H9 (cell line): ENCODE results near the gene FRMD4B. TPM values are rescaled to one million over a fixed set of nuclear protein-coding genes. Genes with fewer than 3 reads are reported as not detected.

Experiments
- DNase-seq: peaks from one replicate; pipeline ENCODE4 v3.0.0-alpha.2; 2017
- H2AFZ ChIP-seq: one replicate; pipeline ENCODE4 v1.6.1; 2013; ENCODE audit warnings: mild to moderate bottlenecking, low read length, control low read depth, moderate library complexity
- H2AK5ac ChIP-seq: 2 replicates; pipeline ENCODE4 v1.6.1; 2013; ENCODE audit warnings: low read length, control low read depth, mixed read lengths; ENCODE audit not compliant: insufficient read length
- H2BK120ac ChIP-seq: one replicate; pipeline ENCODE4 v1.6.1; 2013; ENCODE audit warnings: low read depth, mild to moderate bottlenecking, low read length, control low read depth, inconsistent platforms; ENCODE audit not compliant: poor library complexity, severe bottlenecking
- H2BK12ac ChIP-seq: 2 replicates; pipeline ENCODE4 v1.6.1; 2013; ENCODE audit warnings: low read length, control low read depth, mixed read lengths, low read depth; ENCODE audit not compliant: insufficient read length
- H2BK15ac ChIP-seq: 2 replicates; pipeline ENCODE4 v1.6.1; 2013; ENCODE audit warnings: low read depth, low read length, control low read depth
- H2BK20ac ChIP-seq: one replicate; pipeline ENCODE4 v1.6.1; 2013; ENCODE audit warnings: low read depth, mild to moderate bottlenecking, low read length, control low read depth, inconsistent platforms; ENCODE audit not compliant: poor library complexity, severe bottlenecking
- H2BK5ac ChIP-seq: 2 replicates; pipeline ENCODE4 v1.6.1; 2013; ENCODE audit warnings: low read length, control low read depth, mixed read lengths; ENCODE audit not compliant: insufficient read length
- H3K14ac ChIP-seq: 2 replicates; pipeline ENCODE4 v1.6.1; 2013; ENCODE audit warnings: low read length, control low read depth; ENCODE audit not compliant: insufficient read depth
- H3K18ac ChIP-seq: 2 replicates; pipeline ENCODE4 v1.6.1; 2013; ENCODE audit warnings: low read depth, mild to moderate bottlenecking, mixed read lengths, low read length, control low read depth; ENCODE audit not compliant: insufficient read length
- H3K23ac ChIP-seq: 2 replicates; pipeline ENCODE4 v1.6.1; 2013; ENCODE audit warnings: low read length, control low read depth, mixed read lengths, low read depth; ENCODE audit not compliant: insufficient read length
- H3K23me2 ChIP-seq: 2 replicates; pipeline ENCODE4 v1.6.1; 2013; ENCODE audit warnings: low read depth, mild to moderate bottlenecking, mixed read lengths, low read length, control low read depth; ENCODE audit not compliant: insufficient read length, poor library complexity, severe bottlenecking
- H3K27ac ChIP-seq: 2 replicates; pipeline ENCODE4 v1.5.1; 2013; ENCODE audit warnings: low read length, control low read depth, mixed read lengths, low read depth; ENCODE audit not compliant: insufficient read length
- H3K27me3 ChIP-seq: 2 replicates; pipeline ENCODE4 v1.6.1; 2013; ENCODE audit warnings: low read length, control low read depth, inconsistent platforms; ENCODE audit not compliant: insufficient read depth
- H3K4ac ChIP-seq: 2 replicates; pipeline ENCODE4 v1.6.1; 2013; ENCODE audit warnings: low read depth, mild to moderate bottlenecking, control low read depth, inconsistent platforms, low read length, moderate library complexity
- H3K4me1 ChIP-seq: 2 replicates; pipeline ENCODE4 v1.6.1; 2013; ENCODE audit warnings: low read length, control low read depth, inconsistent platforms; ENCODE audit not compliant: insufficient read depth
- H3K4me2 ChIP-seq: 2 replicates; pipeline ENCODE4 v1.6.1; 2013; ENCODE audit warnings: low read length, control low read depth, mixed read lengths; ENCODE audit not compliant: insufficient read length, insufficient read depth
- H3K56ac ChIP-seq: 2 replicates; pipeline ENCODE4 v1.6.1; 2013; ENCODE audit warnings: low read depth, mild to moderate bottlenecking, mixed read lengths, low read length, control low read depth; ENCODE audit not compliant: insufficient read length
- H3K79me1 ChIP-seq: 2 replicates; pipeline ENCODE4 v1.6.1; 2013; ENCODE audit warnings: low read depth, mild to moderate bottlenecking, moderate library complexity, low read length, control low read depth, inconsistent platforms; ENCODE audit not compliant: insufficient read depth, poor library complexity, severe bottlenecking
- H3K79me2 ChIP-seq: 2 replicates; pipeline ENCODE4 v1.6.1; 2013; ENCODE audit warnings: low read length, control low read depth, inconsistent platforms; ENCODE audit not compliant: insufficient read depth
- H3K9ac ChIP-seq: 2 replicates; pipeline ENCODE4 v1.6.1; 2013; ENCODE audit warnings: low read length, control low read depth, mixed read lengths; ENCODE audit not compliant: insufficient read length; ENCODE audit errors: extremely low read depth
- H3K9me3 ChIP-seq: one replicate; pipeline ENCODE4 v1.6.1; 2013; ENCODE audit warnings: low read depth, low read length, inconsistent platforms; ENCODE audit not compliant: control insufficient read depth
- H3T11ph ChIP-seq: one replicate; pipeline ENCODE4 v1.6.1; 2013; ENCODE audit warnings: mild to moderate bottlenecking, low read length, control low read depth, inconsistent platforms
- H4K20me1 ChIP-seq: one replicate; pipeline ENCODE4 v1.6.1; 2013; ENCODE audit not compliant: control insufficient read depth, insufficient read length, insufficient read depth
- H4K5ac ChIP-seq: 2 replicates; pipeline ENCODE4 v1.6.1; 2013; ENCODE audit warnings: low read depth, mild to moderate bottlenecking, mixed read lengths, low read length, control low read depth; ENCODE audit not compliant: insufficient read length
- H4K8ac ChIP-seq: replicated peaks from 2 replicates; pipeline ENCODE4 v1.6.1; 2013; ENCODE audit warnings: low read length, control low read depth, mixed read lengths, low read depth; ENCODE audit not compliant: insufficient read length
- H4K91ac ChIP-seq: 2 replicates; pipeline ENCODE4 v1.6.1; 2013; ENCODE audit warnings: low read depth, mild to moderate bottlenecking, moderate library complexity, mixed read lengths, low read length, control low read depth; ENCODE audit not compliant: insufficient read length
- H3K27ac Mint-ChIP-seq, 3 experiments: 2 replicates in 2 of 3; 3 replicates in 1 of 3; pipeline ENCODE4 v1.8.0; 2020 to 2021; ENCODE audit warnings: mixed read lengths in 3 of 3, mild to moderate bottlenecking in 1 of 3, moderate library complexity in 1 of 3
- H3K27me3 Mint-ChIP-seq: 2 replicates; pipeline ENCODE4 v1.8.0; 2021; ENCODE audit warnings: low read depth, mild to moderate bottlenecking, moderate library complexity, mixed read lengths
- H3K36me3 Mint-ChIP-seq, 3 experiments: 2 replicates in 2 of 3; 3 replicates in 1 of 3; pipeline ENCODE4 v1.8.0; 2020 to 2021; ENCODE audit warnings: low read depth in 3 of 3, mixed read lengths in 3 of 3; ENCODE audit not compliant: insufficient read depth in 1 of 3
- H3K4me1 Mint-ChIP-seq, 2 experiments: 2 replicates each; pipeline ENCODE4 v1.8.0; 2020; ENCODE audit warnings: mixed read lengths in 2 of 2
- H3K4me3 Mint-ChIP-seq, 2 experiments: 2 replicates in 1 of 2; 3 replicates in 1 of 2; pipeline ENCODE4 v1.8.0; 2020 to 2021; ENCODE audit warnings: mild to moderate bottlenecking in 2 of 2, mixed read lengths in 2 of 2, moderate library complexity in 1 of 2
- H3K9me3 Mint-ChIP-seq, 2 experiments: 2 replicates in 1 of 2; 3 replicates in 1 of 2; pipeline ENCODE4 v1.8.0; 2020; ENCODE audit warnings: mild to moderate bottlenecking in 2 of 2, mixed read lengths in 2 of 2, moderate library complexity in 1 of 2
- WGBS: extraction: QIAGEN DNeasy Blood & Tissue Kit; methylation state at CpG from one replicate; pipeline ENCODE4 v1.1.7; 2013; ENCODE audit warnings: missing lambda C conversion rate, low lambda C conversion rate, mixed read lengths; ENCODE audit not compliant: insufficient read length; ENCODE audit errors: extremely low coverage; 5-methylcytosine and 5-hydroxymethylcytosine counted together
- total RNA-seq: library from RNA; stranded (reverse); gene quantifications from 2 replicates; pipeline ENCODE4 v1.2.1, GENCODE V29; 2021
- TF ChIP-seq, protein P1 (sequence below): fragments of 200-600 bp; sonication (generic); conservative IDR thresholded peaks from 3 replicates; pipeline ENCODE4 v1.8.0; 2021; ENCODE audit warnings: antibody characterized with exemption, mild to moderate bottlenecking

Gene FRMD4B
- total RNA-seq, 1 experiment from 2014 or later, result 3.4 TPM

- no peak overlapping the region for H3K4me3 Mint-ChIP-seq
- H2BK20ac ChIP-seq, result no peak overlapping the region
- no peak overlapping the region for H2AFZ ChIP-seq
- H4K91ac ChIP-seq, result no peak overlapping the region
- no peak overlapping the region for H3K27ac Mint-ChIP-seq
- no peak overlapping the region for H3K14ac ChIP-seq
- H2BK15ac ChIP-seq, result no peak overlapping the region
- no peak overlapping the region for H2BK12ac ChIP-seq
- peaks cover 14% of the 10 kb centered on the region for H3K23me2 ChIP-seq
- H3K56ac ChIP-seq, result no peak overlapping the region
- no peaks in the 10 kb centered on the region for H3K79me2 ChIP-seq
- peaks cover 13% of the 10 kb centered on the region; the same call in 1 of the 2 replicates for H3K4me1 ChIP-seq
- H2AK5ac ChIP-seq, result no peak overlapping the region
- H3K9me3 ChIP-seq, result no peaks in the 10 kb centered on the region
- H3K36me3 Mint-ChIP-seq, result no peaks in the 10 kb centered on the region
- no peak overlapping the region for H3K23ac ChIP-seq
- H2BK120ac ChIP-seq, result no peak overlapping the region
- H3K4me1 Mint-ChIP-seq, result peaks cover 34 to 42% of the 10 kb centered on the region in 2 experiments
- no peak overlapping the region for H4K5ac ChIP-seq
- no peak overlapping the region for H4K8ac ChIP-seq
- H4K20me1 ChIP-seq, result no peaks in the 10 kb centered on the region
- no peak overlapping the region for H3K18ac ChIP-seq
- peaks cover 5% of the 10 kb centered on the region; the same call in 1 of the 2 replicates for H3K27me3 ChIP-seq
- H3K27ac ChIP-seq, result no peak overlapping the region
- peaks cover 47% of the 10 kb centered on the region for H3K27me3 Mint-ChIP-seq
- H3K9me3 Mint-ChIP-seq, result no peaks in the 10 kb centered on the region
- DNase-seq, result no peak
- H3K4me2 ChIP-seq, result no peak overlapping the region
- H3T11ph ChIP-seq, result no peak overlapping the region
- no peak overlapping the region for H3K4ac ChIP-seq
- WGBS, result no CpG with 5 or more reads among the region's 4 CpGs
- no peaks in the 10 kb centered on the region for H3K79me1 ChIP-seq
- no peak overlapping the region for H3K9ac ChIP-seq
- H2BK5ac ChIP-seq, result no peak overlapping the region
- TF ChIP-seq, protein P1, sequence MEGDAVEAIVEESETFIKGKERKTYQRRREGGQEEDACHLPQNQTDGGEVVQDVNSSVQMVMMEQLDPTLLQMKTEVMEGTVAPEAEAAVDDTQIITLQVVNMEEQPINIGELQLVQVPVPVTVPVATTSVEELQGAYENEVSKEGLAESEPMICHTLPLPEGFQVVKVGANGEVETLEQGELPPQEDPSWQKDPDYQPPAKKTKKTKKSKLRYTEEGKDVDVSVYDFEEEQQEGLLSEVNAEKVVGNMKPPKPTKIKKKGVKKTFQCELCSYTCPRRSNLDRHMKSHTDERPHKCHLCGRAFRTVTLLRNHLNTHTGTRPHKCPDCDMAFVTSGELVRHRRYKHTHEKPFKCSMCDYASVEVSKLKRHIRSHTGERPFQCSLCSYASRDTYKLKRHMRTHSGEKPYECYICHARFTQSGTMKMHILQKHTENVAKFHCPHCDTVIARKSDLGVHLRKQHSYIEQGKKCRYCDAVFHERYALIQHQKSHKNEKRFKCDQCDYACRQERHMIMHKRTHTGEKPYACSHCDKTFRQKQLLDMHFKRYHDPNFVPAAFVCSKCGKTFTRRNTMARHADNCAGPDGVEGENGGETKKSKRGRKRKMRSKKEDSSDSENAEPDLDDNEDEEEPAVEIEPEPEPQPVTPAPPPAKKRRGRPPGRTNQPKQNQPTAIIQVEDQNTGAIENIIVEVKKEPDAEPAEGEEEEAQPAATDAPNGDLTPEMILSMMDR, result no peak
Observed at GRCh38 chr3:69388241-69388640, 2.4 kb upstream of the FRMD4B start.
